HG03520 (cell line): ENCODE measurements around the gene ADGRL1.
"Not testable (repeated sequence)": the region's sequence is repeated elsewhere in the genome, so short reads cannot be mapped to it uniquely, and the experiment has no call there.

Experiments
- ATAC-seq: cut with Tn5 transposase; IDR thresholded peaks from one replicate; pipeline ENCODE4 v1.9.1; 2021; ENCODE audit warnings: mild to moderate bottlenecking, moderate library complexity; ENCODE audit not compliant: unreplicated experiment

ADGRL1 gene

DNA sequence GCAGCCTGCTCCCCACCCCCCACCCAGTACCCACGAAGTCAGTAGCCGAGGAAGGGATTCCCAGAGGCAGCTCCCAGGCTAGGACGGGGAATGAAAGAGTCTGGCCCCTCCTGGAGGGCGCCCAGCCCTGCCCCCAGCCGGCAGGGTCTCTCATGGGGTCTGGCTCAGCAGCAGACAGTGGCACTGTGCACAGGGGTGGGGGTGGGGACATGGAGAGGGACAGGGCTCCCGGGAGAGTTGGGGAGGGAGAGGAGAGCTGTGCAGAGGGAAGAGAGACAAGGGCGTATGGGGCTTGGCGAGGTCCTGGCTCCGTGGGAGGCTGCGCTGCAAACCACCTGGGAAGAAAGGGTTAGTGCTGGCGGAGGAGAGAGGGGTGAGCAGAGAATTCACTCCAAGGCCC lies 41.9 kb downstream of the ADGRL1 start:
- ATAC-seq: no peak

DNA sequence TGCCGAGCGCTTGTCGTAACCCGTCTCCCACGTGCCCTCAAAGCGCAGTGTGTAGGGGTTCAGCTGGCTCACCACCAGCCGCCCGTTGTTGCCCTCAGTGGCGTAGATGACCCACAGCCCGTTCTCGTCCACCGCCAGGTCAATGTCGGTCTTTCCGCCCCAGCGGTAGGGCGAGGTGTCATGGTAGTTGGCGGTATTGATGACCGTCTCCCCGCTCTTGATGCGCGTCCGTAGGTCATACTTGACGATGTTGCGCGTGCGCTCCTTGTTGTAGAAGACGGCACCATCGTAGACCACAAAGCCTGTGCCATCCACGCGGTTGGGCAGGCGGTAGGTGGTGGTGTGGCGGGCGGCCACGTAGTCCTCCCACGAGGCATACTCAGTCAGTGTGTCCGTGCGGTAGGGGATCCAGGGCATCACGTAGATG lies 43.1 kb downstream of the ADGRL1 start:
- ATAC-seq: no peak

DNA sequence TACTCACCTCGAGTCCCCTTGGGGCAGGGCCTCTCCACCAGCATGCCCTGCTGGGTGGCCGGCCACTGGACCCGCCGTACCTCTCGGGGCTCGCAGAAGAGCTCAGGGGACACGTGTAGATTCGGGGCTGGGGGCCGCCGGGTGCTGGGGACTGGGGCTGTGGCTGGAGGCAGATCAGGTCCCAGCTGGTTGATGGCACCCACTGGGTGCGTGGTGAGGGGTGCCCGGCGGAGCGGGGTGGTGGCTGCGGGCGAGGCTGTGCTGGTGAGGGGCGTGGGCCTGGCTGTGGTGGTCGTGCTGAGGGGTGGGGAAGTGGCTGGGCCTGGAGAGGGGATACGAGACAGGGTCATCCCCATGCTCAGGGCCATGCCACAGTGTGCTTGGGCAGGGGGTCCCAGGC lies 44.7 kb downstream of the ADGRL1 start:
- no peak for ATAC-seq

DNA sequence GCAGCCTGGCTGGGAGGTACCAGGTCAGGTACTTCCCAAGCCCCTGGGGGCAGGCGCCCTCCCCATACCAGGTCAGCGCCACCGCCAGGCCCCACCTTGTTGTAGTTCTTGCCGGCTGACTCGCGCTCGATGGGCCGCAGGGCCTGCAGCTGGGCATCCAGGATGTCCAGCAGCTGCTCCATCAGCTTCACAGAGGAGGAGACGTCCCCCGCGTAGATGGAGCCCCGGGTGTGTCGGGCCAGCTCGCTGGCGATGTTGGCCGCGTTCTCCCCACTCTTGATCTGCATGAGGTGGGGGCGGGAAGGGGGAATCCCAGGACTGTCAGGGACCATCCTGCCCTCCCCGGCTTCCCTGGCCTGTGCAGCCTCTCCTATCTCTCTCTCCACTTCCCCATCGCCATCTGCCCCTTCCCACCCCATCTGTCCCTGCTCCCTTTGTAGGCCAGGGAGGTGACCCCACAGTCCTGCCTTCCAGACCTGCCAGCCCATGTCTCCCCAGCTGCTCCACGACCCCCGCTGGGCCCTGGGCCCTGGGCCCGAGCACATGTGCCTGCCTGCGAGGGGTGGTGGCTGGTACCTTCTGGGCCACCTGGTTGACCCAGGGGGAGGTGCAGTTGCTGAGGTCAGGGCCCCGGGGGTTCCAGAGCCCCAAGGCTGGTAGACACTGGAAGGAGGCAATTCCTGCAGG lies 45.8 kb downstream of the ADGRL1 start:
- ATAC-seq: no peak

DNA sequence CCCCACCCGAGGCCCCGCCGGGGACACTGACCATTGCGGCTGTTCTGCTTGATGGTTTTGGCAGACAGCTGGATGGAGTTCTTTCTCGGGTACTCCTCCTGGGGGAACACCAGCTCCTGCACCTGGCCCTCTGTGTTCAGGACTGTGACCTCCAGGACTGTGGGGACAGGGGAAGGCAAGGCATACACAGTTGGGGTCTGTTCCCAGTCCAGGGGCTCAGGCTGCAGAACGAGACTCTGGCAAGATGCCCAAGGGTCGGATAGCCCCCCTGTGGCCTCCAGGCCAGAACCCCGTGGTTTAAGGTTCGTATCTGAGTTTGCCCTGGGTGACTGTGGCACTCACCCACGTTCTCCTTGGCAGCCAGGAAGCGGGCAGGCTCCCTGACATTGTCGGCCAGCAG lies 46.9 kb downstream of the ADGRL1 start:
- no peak for ATAC-seq

DNA sequence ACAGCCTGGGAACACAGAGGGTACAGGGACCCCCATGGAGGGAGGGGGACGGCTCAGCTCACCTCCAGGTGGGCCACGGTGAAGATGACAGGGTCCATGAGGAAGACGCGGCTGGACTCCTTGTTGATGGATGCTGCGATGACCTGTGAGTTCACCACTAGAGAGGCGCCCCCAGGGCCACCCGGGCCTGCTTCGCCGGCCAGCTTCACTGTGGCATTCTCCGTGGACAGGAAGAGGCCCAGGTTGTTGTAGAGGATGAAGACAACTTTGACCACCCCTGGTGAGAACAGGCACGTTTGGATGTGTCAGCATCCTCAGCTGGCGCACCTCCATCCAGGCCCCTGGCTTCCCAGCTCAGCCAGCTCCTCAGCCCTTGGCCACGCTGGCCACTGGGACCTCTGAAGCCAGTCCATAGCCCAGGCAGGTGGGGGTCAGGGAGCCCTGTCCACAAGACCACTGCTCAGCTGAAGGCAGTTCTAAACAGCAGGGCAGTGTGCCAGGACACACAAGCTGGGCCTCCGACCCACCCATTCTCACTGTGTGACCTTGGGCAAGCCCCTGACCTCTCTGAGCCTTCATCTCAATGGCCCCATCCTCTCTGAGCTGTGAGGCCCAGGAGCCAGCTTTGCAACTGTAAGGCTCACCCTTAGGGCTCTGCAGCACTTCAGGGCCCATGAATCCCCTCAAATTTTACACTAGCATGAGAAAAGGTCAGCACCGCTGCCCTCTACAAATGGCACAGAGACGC lies 47.5 kb downstream of the ADGRL1 start:
- ATAC-seq: no peak

DNA sequence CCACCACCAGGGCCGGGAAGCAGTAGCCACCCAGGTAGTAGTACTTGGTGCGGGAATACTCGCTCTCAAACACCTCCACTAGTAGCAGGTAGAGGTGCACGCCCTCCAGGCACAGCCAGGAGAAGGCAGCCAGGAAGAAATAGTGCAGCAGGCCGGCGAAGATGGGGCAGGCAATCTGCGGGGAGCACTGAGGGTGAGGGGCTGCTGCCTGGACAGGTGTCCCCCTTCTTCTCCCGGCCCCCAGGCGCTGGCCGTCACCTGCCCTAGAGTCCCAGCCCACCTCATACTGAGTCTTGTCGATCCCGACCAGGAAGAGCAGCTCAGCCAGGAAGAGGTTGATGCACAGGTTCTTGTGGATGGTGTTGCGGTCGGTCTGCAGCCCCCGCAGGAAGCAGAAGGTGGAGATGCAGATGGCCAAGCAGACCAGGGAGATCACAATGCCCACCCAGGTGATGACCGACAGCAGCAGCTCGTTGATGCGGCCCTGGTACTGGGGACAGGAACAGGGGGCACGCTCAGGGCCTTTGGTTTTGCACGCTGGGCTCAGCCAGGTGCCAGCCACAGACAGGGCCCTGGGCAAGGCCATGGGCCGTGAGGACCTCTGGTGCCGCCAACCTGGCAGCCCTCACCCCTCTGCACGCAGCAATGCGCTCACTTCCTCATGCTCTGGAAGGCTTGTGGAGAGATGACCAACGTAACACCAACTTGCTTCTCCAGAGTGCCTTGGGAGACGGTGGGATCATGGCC lies 48.8 kb downstream of the ADGRL1 start:
- no peak for ATAC-seq

DNA sequence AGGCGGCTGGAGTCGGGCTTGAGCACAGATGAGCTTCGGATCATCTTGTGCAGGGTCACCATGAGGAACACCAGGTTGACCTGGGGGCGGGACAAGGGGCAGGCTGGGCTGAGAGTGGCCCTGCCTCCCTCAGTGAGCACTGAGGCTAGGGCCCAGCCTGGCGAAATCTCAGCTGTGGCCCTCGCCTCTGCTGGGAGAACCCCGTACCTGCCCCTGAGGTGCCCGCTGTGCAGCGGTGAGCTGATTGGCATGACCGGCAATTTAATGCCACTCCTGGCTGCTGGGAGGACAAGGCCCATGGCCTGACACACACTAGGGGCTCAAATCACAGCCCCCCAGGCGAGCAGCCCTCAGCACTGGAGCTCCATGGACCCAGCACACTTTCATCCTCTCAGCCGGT lies 49.8 kb downstream of the ADGRL1 start:
- ATAC-seq: no peak

DNA sequence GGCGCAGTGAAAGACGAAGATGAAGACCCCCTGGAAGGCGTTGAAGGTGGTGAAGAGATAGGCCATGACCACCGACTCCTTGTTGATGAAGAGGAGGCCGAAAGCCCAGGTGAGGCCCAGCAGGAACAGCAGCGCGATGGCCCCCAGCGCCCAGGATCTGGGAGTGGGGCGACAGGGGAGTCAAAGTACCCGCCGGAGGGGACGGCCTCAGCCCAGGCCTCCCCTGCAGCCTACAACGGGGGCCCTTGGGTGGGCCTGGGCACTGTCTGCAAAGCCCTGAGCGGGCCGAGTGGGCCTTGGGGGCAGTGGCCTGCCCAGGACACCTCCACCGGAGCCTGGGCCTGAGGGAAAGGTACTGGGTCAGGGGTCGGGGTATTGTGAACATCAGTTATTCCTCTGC lies 50.6 kb downstream of the ADGRL1 start:
- ATAC-seq: no peak

DNA sequence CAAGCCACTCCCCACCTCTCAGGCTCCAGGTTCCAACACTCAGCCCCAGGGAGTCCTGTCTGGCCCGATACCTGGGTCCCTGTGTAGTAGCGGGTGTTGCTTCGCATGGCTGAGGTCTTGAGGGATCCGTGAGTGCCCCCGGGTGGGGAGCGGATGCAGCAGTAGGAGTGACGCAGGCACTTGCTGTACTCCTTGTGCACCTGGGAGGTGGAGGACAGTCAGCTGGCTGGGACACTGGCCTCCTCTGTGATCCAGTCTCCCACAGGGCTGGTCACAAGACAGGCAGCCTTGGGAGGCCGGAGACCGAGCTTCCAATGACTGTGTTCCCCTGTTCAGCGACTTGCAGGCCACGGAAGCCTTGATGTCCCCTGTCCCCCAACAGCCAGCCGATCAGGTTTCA lies 53.3 kb downstream of the ADGRL1 start:
- ATAC-seq: no peak

DNA sequence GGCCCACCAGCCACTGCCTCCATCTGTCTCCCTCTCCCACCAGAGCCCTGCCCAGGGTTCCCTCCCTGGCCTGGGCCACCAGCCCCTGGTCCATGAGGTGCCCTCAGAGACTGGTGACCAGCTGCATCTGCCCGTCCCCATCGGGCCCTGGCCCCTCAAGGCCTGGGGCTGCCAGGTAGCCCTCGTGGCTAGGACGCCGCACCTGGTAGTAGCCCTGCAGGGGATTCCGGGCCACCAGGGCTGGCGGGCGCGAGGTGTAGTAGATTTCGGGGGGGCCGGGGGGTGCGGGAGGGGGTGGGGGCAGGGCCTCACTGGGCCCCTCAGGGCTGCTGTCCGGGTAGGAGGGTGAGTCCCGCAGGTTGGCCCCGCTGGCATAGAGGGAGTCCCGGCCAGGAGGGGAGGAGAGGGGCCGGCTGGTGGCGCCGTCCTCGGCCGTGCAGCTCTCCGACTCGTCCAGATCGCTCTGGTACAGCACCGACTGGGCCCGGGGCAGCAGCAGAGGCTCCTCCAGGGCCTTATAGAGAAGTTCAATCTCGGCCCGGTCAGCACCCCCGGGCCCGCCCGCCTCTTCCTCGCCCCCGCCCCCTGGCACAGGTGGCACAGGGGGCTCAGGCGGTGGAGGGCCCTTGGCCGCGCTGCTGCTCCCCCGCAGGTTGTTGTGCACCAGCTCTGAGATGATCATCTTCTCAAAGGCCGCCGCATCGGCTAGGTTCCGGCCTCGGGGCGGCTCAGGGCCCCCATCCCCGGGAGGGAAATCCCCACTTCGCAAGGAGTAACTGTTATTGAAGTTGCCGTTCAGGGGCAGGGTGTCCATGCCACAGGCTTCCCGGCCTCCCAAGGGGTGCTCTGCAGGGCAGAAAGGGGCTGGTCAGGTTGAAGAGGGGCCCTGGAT lies 55.0 kb downstream of the ADGRL1 start:
- no peak for ATAC-seq

DNA sequence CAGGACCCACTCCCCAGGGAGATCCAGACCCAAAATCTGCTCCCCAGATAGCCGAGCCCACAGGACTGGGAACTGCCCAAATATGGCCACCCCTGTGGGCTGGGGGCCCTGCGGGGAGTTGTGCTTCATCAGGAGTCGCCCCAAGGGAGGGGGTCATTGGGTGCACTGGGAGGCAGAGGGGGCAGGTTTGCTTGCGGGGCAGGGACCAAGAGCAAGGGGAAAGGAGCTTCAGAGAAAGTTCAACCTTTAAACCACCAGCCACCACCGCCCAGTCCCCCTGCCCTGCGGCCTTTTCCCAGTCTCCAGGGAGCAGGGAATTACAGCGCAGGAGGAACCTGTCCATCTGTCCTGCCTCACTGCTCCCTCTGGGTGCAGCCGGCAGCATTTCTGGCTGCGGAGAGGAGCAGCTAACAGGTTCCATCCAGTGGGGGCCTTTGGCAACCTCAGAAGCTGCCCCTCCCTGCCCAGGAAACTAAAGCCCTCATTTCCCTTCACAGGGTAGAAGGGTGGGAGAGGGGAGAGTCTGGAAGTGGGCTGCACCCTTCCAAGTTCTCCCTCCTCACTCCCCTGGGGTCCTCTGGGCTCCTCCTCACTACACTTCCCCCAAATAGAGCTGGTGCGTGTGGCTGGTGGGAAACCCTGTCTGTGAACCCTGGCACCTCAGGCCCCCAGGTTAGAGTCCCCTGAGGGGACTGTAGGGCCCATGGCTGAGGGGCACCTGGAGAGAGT lies 55.8 kb downstream of the ADGRL1 start:
- ATAC-seq: no peak

DNA sequence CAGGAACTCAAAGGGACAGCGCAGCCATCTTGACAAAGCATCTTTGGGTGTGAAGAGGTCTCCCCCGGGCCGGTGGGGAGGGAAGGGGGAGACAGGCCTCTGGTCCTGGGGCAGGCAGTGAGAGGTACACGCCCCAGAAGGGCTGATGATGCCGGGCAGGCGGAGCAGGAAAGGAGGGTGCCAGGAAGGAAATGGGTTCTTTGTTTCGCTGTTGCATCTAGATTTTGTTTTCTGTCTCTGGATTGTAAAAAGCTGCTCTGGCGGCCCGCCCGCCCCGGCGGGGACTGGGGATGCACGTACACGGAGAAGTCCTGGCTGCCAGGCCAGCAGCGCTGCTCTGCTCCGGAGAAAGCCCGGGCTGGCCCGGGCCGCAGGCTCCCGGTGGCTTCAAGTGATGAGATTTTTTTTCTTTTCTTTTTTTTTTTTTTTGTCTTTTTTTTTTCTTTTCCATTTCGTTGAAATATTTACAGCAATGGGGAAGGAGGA lies 56.4 kb downstream of the ADGRL1 start:
- no peak for ATAC-seq

DNA sequence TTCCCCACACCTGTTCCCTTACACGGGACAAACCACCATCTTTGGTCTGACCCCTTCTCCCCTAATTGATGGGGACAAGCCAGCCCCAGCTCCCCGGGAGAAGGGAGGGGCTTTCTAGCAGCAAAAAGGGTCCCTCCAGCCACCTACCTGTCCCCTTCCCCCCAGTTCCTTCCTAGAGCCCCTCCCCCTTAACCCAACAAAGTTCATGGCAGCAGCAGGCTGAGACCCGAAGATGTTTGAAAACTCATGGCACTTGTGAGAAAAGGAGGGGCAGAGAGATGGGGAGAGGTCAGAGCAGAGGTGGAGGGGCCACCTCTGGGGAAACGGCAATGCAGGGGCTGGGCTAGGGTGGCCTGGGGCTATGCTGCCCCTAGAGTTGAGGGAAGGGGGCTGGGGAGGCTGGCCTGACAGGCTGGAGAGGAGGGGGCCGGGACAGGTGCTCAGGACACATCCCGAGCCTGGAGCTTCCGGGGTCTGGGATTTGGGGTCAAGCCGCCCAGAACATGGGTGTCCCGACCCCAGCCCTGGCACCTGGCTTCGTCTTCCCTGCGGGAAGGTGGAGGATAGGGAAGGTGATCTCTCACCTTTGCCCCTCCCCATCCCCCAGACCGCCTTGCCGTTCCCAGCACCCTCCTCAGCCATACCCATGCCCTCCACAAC lies 57.1 kb downstream of the ADGRL1 start:
- ATAC-seq: no peak

DNA sequence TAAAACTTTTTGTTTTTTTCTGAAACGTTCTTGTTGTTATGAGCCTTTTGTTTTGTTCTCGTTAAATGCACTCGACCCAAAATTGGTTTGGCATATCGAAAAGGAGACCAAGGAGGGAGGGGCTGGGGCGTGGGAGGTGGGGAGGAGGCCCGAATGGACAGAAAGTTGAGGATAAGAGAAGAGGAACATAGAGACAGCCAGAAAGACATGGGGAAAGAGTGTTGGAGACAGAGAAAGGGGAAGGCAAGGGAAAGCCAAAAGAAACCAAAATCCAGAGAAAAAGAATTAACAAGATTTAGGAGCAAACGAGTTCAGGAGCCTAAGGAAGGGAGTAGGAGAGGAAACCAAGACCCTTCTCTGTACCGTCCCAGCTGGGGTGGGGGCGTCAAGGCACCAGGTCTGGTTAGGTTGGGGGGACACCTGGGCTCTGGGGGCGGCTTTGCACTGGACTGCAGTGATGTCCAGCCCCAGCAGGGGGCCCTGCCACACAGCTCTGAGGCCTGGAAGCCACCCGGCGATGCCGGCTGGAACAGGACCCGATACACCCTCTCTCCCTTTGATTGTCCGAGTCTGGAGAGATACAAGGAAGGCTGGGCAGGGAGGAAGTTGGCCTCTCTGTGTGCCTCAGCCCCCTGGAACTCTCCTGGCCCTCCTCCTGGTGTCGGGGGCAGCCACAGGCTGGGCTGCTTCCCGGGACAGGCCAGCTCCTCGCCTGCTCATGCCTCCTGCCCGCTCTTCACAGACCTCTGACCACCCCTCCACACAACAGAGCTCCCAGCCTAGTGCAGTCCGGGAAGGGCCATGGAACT lies 58.0 kb downstream of the ADGRL1 start:
- no peak for ATAC-seq

DNA sequence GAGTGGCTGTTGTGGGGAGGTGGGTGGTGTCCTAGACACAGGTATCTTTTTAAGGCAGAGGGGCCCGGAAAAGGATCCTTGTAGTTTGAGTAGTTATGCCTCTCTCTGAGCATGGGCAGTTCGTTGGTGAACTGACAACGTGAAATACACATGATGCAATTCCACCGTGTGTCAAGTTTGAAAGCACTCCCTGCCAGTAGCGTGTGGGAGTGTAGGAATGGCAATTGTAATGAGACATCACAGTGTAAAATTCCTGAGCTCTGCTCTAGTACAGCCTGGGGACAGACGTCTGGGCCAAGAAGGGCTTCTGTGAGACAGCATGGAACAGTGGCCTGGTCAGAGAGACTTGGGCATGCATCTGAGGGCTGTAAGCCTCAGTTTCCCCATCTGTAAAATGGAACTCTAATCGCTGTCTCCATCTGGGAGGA lies 59.2 kb downstream of the ADGRL1 start:
- ATAC-seq: no peak

DNA sequence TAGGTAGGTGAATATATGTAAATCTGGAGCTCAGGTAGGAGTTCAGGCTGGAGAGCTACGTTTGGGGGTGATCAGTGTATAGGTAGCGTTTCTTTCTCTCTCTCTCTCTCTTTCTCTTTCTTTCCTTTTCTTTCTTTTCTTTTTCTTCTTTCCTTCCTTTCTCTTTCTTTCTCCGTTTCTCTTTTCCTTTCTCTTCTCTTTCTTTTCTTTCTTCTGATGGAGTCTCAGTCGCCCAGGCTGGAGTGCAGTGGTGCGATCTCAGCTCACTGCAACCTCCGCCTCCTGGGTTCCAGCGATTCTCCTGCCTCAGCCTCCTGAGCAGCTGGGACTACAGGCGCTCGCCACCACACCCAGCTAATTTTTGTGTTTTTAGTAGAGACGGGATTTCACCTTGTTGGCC lies 59.8 kb downstream of the ADGRL1 start:
- ATAC-seq: not testable (repeated sequence)

DNA sequence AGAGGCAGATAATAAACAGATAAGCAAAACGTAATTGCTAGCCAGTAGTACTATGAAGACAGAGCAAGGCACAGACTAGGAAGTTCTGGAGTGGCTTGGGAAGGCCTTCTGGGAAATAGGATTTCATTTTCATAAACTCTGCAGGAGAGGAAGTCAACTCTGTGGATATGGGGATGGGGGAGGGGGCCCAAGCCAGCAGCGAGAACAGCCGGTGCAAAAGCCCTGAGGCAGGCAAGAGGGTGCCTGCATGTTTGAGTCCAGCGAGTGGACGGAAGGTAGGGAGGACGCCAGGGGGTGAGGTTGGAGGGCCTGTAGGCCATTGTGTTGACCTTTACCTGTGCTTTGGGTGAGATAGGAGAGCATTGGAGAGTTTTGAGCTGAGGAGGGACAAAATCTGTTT lies 60.6 kb downstream of the ADGRL1 start:
- no peak for ATAC-seq
